Measurements from ENCODE around the gene EIF4G3.

DNA sequence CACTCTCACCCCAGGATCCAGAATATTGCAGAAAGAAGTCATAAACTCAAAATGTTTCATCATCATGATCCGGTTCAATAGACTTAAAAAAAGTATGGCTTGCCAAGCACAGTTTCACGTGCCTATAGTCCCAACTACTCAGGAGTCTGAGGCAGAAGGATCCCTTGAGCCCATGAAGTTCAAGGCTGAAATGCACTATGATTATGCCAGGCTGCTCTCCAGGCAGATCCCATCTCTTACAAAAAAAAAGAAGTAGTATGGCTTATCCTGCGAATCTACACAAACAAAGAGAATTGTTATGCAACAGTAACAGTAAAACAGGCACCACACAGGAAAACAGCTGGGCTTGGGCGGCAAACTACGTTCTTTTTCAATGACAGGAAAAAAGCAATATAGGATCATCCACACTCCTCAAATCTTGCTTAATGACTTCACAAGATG lies 76.2 kb downstream of the EIF4G3 start:
- TF ChIP-seq POLR2AphosphoS5 (IDR thresholded peaks at IDR 0.05; ENCODE audit: insufficient read depth, low read depth, low read length) (no peak), EZH2 (IDR thresholded peaks at IDR 0.05; ENCODE audit: borderline replicate concordance, low read depth, low read length, severe bottlenecking) (no peak), MAX (IDR thresholded peaks at IDR 0.05; ENCODE audit: insufficient read depth, insufficient read length) (no peak), POLR2A (IDR thresholded peaks at IDR 0.05; ENCODE audit: low read depth, low read length) (no peak), JUN (IDR thresholded peaks at IDR 0.05; ENCODE audit: borderline replicate concordance, insufficient read depth, insufficient read length, low read depth) (no peak), FOS (IDR thresholded peaks at IDR 0.05; ENCODE audit: borderline replicate concordance, insufficient read depth, low read length) (no peak), MYC (IDR thresholded peaks at IDR 0.05; ENCODE audit: low read depth, low read length) (no peak)
- TF ChIP-seq, protein P1, sequence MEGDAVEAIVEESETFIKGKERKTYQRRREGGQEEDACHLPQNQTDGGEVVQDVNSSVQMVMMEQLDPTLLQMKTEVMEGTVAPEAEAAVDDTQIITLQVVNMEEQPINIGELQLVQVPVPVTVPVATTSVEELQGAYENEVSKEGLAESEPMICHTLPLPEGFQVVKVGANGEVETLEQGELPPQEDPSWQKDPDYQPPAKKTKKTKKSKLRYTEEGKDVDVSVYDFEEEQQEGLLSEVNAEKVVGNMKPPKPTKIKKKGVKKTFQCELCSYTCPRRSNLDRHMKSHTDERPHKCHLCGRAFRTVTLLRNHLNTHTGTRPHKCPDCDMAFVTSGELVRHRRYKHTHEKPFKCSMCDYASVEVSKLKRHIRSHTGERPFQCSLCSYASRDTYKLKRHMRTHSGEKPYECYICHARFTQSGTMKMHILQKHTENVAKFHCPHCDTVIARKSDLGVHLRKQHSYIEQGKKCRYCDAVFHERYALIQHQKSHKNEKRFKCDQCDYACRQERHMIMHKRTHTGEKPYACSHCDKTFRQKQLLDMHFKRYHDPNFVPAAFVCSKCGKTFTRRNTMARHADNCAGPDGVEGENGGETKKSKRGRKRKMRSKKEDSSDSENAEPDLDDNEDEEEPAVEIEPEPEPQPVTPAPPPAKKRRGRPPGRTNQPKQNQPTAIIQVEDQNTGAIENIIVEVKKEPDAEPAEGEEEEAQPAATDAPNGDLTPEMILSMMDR (IDR thresholded peaks at IDR 0.05; ENCODE audit: extremely low read depth in 1 of 2, insufficient read depth in 1 of 2, low read depth in 1 of 2, low read length in 2 of 2): no peak

Measured in endothelial cell of umbilical vein (primary cell).